Activated T-cell treated with anti-CD3 and anti-CD28 coated beads, Interleukin-2, amount 50 U/mL, for 72 hours (primary cell): ENCODE results near the gene ZNF335. TPM values are rescaled to one million over a fixed set of nuclear protein-coding genes. Genes with fewer than 3 reads are reported as not detected.
"Not testable (repeated sequence)": the region's sequence is repeated elsewhere in the genome, so short reads cannot be mapped to it uniquely, and the experiment has no call there.

ENCODE experiments used
- ATAC-seq, 2 donors: fragments of 150-1000 bp; cut with Tn5 transposase; replicated peaks in 1 of 2; 2 replicates each; pipeline ENCODE4 v1.10.0; 2021; ENCODE audit warnings: moderate library complexity in 2 of 2, mild to moderate bottlenecking in 1 of 2
- DNase-seq, 2 donors: peaks; one replicate each; pipeline ENCODE4 v3.0.0; 2021 to 2022; ENCODE audit warnings: mixed read lengths in 1 of 2
- H3K27ac Mint-ChIP-seq: one replicate; pipeline ENCODE4 v1.8.0; 2022; ENCODE audit warnings: mild to moderate bottlenecking, moderate library complexity, mixed read lengths
- H3K27me3 Mint-ChIP-seq: one replicate; pipeline ENCODE4 v1.8.0; 2022; ENCODE audit warnings: low read depth, mixed read lengths
- H3K36me3 Mint-ChIP-seq, 2 donors: one replicate each; pipeline ENCODE4 v1.8.0; 2022; ENCODE audit warnings: mixed read lengths in 2 of 2, mild to moderate bottlenecking in 1 of 2; ENCODE audit not compliant: insufficient read depth in 2 of 2
- H3K4me1 Mint-ChIP-seq: one replicate; pipeline ENCODE4 v1.8.0; 2022; ENCODE audit warnings: low read depth, mixed read lengths
- H3K4me3 Mint-ChIP-seq, 2 donors: one replicate each; pipeline ENCODE4 v1.8.0; 2022; ENCODE audit warnings: mild to moderate bottlenecking in 2 of 2, mixed read lengths in 2 of 2, moderate library complexity in 2 of 2
- H3K9me3 Mint-ChIP-seq, 2 donors: one replicate each; pipeline ENCODE4 v1.8.0; 2022; ENCODE audit warnings: mixed read lengths in 2 of 2
- total RNA-seq, 2 donors: library from RNA; stranded (reverse); gene quantifications; one replicate each; pipeline ENCODE4 v1.2.3, GENCODE V29; 2022

The ZNF335 gene
- total RNA-seq, 2 donors from 2014 or later = 28.4 to 29.8 TPM

GRCh38 chr20:45937765-45938164, 34.2 kb downstream of the ZNF335 start:
- DNase-seq (no peak), ATAC-seq (no peak)
- H3K27me3 Mint-ChIP-seq = no peaks in the 10 kb centered on the region
- no peaks in the 10 kb centered on the region for H3K9me3 Mint-ChIP-seq
- H3K4me1 Mint-ChIP-seq = peaks cover 34% of the 10 kb centered on the region
- peaks cover 6 to 17% of the 10 kb centered on the region in 2 donors for H3K36me3 Mint-ChIP-seq
- H3K4me3 Mint-ChIP-seq = peak overlapping the region; percentile 37 to 38
- peak overlapping the region; percentile 66 for H3K27ac Mint-ChIP-seq

DNA sequence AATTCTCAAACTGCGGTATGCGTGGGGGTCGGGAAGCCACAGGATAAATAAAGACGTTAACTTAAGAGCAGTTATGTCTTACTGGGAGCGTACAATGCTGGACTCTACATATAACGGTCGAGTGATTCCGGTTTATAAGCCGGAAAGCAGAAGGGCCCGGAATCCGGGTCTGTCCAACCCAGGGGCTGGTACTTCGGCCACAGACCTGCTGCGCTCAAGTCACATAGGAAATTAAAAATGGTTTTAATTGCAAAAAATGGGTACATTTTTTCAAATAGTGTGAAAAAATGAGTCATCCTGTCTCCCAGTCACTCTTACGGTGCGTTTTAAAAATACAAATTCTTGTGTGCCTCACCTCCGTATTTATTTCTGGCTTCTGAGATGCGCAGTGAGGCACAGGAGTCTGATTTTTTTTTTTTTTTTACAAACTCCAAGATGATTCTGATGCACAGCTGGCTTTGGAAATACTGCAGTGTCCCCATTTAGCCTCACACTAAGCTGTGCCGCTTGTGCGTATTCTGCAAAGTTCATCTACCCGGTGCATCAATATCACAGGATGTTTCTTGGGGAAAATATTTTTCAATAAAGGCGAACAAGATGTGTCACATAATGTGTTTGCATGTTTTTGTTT, 36.5 kb downstream of the ZNF335 start:
- Mint-ChIP-seq H3K4me3 (peak overlapping the region; percentile 87 to 99), H3K36me3 (peaks cover 6 to 17% of the 10 kb centered on the region in 2 donors), H3K4me1 (peaks cover 34% of the 10 kb centered on the region), H3K27me3 (no peaks in the 10 kb centered on the region), H3K9me3 (no peaks in the 10 kb centered on the region), H3K27ac (peak overlapping the region; percentile 98)
- ATAC-seq (no peak), DNase-seq (no peak)

DNA sequence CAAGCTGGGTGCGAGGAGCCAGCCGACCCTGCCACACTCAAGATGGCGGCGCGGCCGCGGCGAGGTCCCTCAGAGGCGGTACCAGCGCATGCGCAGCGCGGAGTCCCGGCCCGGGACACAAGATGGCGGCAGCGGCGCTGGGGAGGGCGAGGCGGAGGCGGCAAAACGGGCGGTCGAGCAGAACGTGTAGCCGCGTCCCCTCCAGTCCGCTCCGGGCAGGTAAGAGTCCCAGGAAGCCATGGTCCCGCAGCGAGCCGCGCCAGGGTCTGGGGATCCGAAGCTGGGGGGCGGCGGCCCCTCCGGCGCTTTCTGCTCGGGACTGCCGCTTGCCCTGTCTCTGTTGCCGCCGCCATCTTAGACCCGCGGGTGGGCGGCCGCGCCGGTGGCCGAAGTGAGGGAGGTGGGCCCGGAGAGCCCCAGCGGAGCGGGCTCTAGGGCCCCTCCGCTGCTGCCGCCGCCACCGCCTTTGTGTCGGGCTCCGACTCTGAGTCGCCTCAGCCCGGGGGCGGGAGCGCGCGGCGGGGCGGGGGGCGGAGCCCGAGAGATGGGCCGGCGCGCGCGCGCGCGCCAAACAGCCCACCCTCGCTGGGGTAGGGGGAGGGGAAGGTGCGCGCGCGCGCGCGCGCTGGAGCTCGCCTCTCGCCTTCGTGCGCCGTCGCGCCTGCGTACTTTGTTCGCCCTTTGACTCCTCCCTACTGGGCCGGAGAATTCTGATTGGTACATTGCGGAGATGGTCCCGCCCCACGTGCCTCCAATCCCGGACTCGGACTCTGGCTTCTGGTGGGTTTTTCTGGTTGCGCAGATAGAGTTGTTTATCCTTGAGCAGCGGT, 37.2 kb downstream of the ZNF335 start, which contains the start of gene PCIF1:
Gene PCIF1, plus strand, starts transcription at position 98 of the 830 bp plus-strand sequence. CDS start 4,317 bp downstream, outside the sequence.
- Mint-ChIP-seq H3K4me3 (peak within 1 kb of the TSS; percentile 99), H3K9me3 (no peaks in the 10 kb centered on the region), H3K4me1 (peaks cover 34% of the 10 kb centered on the region), H3K36me3 (peaks cover 6 to 17% of the 10 kb centered on the region in 2 donors), H3K27me3 (no peaks in the 10 kb centered on the region), H3K27ac (peak within 1 kb of the TSS; percentile 98)
- peak; percentile 98 to 99 for DNase-seq
- peak; percentile 81 to 84 for ATAC-seq

DNA sequence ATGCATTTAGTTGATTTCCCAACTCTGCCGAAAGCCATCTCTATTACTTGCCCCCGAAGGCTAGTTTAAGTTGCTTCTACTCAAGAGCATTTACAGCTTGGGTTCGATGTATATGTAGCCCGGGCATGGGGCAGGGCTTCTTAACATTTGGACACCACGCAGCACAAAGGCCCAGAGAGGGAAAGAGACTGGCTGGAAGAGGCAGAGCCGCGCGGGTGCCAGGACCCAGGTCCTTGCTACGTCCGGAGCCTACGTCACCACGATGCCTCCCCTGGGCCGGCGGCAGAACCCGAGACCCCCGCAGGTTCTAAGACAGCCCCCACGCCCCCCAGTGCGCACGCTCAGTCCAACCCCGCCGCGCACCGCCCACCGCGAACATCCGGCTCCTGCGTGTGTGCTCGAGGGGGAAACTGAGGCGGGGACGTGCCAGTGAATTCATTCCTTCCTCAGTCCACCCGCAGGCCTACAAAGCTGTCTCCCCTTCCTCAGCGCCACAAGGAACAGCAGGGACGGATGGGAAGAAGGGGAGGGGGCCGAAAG, 37.9 kb downstream of the ZNF335 start:
- ATAC-seq = peak; percentile 18 to 23
- Mint-ChIP-seq H3K36me3 (peaks cover 2 to 10% of the 10 kb centered on the region in 2 donors), H3K27me3 (no peaks in the 10 kb centered on the region), H3K9me3 (no peaks in the 10 kb centered on the region), H3K27ac (peak overlapping the region; percentile 94), H3K4me1 (peaks cover 34% of the 10 kb centered on the region), H3K4me3 (peak overlapping the region; percentile 96 to 99)
- peak; percentile 60 to 67 for DNase-seq

GRCh38 chr20:45933266-45934045, 38.5 kb downstream of the ZNF335 start:
- DNase-seq (peak; percentile 65 to 68), ATAC-seq (peak; percentile 4 to 32)
- Mint-ChIP-seq H3K27me3 (no peaks in the 10 kb centered on the region), H3K9me3 (no peaks in the 10 kb centered on the region), H3K4me3 (peak overlapping the region; percentile 96 to 99), H3K36me3 (peaks cover 2 to 7% of the 10 kb centered on the region in 2 donors), H3K27ac (peak overlapping the region; percentile 94), H3K4me1 (peaks cover 31% of the 10 kb centered on the region)

DNA sequence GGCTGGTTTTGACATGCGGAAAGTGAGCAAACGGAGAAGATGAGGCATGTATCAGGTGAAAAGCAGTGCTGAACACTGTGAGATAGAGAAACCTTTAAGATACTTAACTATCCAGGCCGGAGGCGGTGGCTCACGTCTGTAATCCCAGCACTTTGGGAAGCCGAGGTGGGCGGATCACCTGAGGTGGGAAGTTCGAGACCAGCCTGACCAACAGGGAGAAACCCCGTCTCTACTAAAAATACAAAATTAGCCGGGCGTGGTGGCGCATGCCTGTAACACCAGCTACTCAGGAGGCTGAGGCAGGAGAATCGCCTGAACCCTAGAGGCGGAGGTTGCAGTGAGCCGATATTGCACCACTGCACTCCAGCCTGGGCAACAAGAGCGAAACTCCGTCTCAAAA, 40.3 kb downstream of the ZNF335 start:
- H3K4me3 Mint-ChIP-seq, H3K27me3 Mint-ChIP-seq, DNase-seq, H3K27ac Mint-ChIP-seq, H3K36me3 Mint-ChIP-seq, H3K9me3 Mint-ChIP-seq, ATAC-seq: not testable (repeated sequence)
- peaks cover 15% of the 10 kb centered on the region for H3K4me1 Mint-ChIP-seq

GRCh38 chr20:45927071-45927878, 44.7 kb downstream of the ZNF335 start:
- ATAC-seq (no peak), DNase-seq (no peak)
- H3K27ac Mint-ChIP-seq = no peak overlapping the region
- no peaks in the 10 kb centered on the region for H3K9me3 Mint-ChIP-seq
- H3K27me3 Mint-ChIP-seq = no peaks in the 10 kb centered on the region
- H3K4me1 Mint-ChIP-seq = peaks cover 5% of the 10 kb centered on the region
- no peak overlapping the region for H3K4me3 Mint-ChIP-seq
- no peaks in the 10 kb centered on the region for H3K36me3 Mint-ChIP-seq

- Mint-ChIP-seq H3K4me3 (no peak overlapping the region), H3K4me1 (peaks cover 9% of the 10 kb centered on the region), H3K36me3 (no peaks in the 10 kb centered on the region), H3K27me3 (no peaks in the 10 kb centered on the region), H3K27ac (no peak overlapping the region), H3K9me3 (no peaks in the 10 kb centered on the region)
- no peak for ATAC-seq
- no peak for DNase-seq
Measured at GRCh38 chr20:45926731-45927070, 45.3 kb downstream of the ZNF335 start.

DNA sequence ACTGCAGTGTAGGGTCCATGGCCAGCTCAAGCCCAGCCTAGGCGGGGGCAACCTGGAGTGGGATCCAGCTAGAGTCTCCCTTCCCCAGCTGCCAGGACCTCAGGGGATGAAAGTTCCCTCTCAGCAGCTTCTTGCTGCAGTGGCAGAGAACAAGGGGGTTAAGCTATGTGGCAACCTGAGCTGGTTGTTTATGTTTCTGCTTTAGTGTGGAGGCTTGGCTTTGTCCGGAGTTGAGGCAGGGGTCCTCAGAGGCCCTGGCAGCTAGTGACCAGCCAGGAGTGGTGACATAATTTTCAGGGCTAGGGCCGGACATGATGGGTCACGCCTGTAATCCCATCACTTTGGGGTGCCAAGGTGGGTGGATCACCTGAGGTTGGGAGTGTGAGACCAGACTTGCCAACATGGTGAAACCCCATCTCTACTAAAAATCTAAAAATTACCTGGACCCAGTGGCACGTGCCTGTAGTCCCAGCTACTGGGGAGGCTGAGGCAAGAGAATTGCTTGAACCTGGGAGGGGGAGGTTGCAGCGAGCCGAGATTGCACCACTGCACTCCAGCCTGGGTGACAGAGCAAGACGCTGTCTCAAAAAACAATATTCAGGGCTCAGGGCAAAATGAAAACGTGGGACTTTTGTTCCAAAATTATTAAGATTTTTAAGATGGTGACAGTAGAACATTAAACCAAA, 46.0 kb downstream of the ZNF335 start:
- Mint-ChIP-seq H3K27ac (no peak overlapping the region), H3K4me1 (peaks cover 12% of the 10 kb centered on the region), H3K4me3 (no peak overlapping the region), H3K9me3 (no peaks in the 10 kb centered on the region), H3K27me3 (peaks cover 3% of the 10 kb centered on the region), H3K36me3 (no peaks in the 10 kb centered on the region)
- DNase-seq (no peak), ATAC-seq (no peak)

DNA sequence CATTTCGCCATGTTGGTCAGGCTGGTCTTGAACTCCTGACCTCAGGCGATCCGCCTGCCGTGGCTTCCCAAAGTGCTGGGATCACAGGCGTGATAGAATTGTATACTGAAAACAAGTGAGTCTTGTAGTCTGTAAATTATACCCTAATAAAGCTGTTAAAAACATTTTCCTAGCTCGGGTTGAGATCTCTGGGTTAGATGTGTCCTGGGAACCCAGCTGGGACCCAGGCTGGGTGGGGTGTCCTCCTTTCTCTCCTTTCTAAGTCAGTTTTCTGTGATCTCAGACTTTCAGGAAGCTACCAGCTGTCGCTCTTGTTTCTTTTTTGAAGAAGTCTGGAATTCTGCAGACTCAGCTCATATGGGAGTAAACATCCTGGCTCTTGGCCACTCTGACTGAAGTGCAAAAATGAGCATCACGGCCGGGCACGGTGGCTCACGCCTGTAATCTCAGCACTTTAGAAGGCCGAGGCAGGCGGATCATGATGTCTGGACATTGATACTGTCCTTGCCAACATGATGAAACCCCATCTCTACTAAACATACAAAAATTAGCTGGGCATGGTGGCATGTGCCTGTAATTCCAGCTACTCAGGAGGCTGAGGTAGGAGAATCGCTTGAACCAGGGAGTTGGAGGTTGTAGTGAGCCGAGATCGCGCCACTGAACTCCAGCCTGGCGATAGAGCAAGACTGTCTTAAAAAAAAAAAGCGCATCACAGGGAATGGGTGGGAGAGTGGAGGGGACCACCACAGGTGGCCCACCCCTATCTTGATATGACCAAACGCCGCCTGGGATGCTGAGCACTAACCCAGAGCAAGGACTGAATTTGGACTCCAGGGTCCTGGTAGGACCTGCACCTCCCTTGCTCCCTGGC, 47.4 kb downstream of the ZNF335 start:
- H3K4me3 Mint-ChIP-seq = no peak overlapping the region
- H3K27ac Mint-ChIP-seq = no peak overlapping the region
- ATAC-seq = no peak
- no peaks in the 10 kb centered on the region for H3K36me3 Mint-ChIP-seq
- peaks cover 12% of the 10 kb centered on the region for H3K4me1 Mint-ChIP-seq
- no peaks in the 10 kb centered on the region for H3K9me3 Mint-ChIP-seq
- DNase-seq = no peak
- H3K27me3 Mint-ChIP-seq = peaks cover 11% of the 10 kb centered on the region
